Activated CD8-positive, alpha-beta memory T cell treated with anti-CD3 and anti-CD28 coated beads, Interleukin-2, amount 50 U/mL, for 24 hours (primary cell): ENCODE data around the gene GABRA5.
"Not testable (repeated sequence)": the region's sequence is repeated elsewhere in the genome, so short reads cannot be mapped to it uniquely, and the experiment has no call there.

Experiments
- DNase-seq: peaks from one replicate; pipeline ENCODE4 v3.0.0-alpha.2; 2020; ENCODE audit errors: extremely low read depth

Gene GABRA5

GRCh38 chr15:26866298-26867199 lies at the start of gene GABRA5:
GABRA5 (plus strand) TSS chr15:26867062; CDS start chr15:26869249, 2,187 bp downstream.
- DNase-seq, result no peak

- not testable (repeated sequence) for DNase-seq
These were observed 35.7 kb upstream of the GABRA5 start for GRCh38 chr15:26831191-26831590.

DNA sequence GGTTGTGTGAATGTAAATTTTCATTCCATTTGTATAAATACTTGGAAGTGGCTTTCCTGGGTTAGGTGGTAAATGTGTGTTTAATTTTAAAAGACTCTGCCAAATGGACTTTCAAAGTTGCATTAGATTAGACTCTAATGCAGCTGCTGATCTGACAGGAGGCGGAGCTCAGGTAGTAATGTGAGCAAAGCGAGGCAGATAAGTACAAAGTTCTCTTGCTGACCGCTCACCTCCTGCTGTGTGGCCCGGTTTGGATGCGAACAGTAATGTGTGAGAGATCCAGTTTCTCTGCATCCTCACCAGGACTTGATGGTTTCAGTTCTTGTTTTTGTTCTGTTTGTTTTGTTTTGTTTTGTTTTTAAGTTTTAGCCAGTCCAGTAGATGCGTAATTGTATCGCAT lies 34.9 kb upstream of the GABRA5 start:
- no peak for DNase-seq

DNA sequence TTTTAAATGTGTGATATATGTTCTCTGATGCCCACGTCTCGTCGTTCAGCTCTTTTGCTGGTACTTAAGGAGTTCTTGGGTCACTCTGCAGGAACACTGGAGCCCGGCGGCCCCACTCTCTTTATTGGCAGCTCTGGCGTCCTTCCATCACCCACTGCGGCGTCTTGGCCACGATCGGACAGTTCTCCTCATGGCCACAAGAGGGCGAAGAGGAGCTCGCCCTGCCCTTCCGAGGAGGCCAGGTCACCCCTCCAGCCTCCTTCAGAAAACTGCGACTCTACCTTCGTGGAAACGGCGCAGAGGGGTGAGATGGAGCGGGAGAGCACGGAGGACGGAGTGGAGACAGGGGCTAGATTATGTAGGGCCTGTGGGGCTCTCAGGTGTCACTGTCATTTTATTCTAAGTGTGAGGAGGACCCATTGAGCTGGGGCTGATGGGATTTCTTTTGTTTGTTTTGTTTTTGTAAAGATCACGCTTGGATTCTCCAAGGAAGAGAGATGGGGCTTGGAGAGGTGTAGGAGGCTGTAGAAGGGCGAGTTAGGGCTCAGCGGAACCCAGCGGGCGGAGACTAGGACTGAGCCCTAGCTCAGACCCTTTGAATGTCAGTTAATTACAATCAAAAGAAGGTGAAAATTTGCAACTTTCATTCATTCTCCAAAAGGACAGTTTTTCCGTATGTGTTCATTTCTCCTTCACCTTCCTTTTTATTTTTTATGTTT lies 28.0 kb upstream of the GABRA5 start:
- DNase-seq, result no peak

DNA sequence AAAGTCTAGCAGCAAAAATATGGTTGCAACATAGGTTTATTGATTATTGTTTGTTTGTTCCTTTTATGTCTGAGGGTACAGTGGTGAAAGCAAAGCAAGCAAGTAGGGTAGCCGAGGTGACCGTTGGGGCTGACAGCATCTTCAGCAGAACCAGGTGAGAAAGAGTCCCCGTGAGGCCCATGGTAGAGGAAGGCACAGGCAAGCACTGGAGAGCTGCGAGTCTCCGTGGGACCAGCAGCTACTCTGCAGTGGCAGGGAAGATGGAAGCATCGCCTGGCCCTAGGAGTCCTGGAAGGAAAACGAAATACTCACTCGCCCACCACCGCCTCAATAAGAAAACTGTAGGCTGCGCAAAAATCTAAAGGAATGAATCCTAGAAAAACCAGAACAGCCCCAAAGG lies 25.3 kb upstream of the GABRA5 start:
- no peak for DNase-seq

DNA sequence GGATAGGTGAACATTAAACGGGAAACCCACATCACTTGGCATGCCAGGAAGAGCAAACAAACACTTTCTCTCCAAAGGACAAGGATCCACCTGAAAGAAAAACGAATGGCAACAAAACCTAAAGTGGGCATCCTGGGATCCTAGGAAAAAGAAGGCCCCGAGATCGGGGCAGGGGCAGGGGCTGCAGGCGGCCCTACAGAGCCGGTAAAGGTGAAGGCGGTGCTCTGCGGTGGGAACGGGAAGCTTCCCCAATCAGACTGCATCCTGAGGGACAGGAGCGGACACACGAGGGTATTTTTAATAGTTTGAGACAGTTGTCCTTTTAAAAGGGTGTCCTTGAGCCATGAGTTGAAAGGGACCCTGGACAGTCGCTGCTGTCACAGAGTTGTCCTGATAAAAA lies 24.9 kb upstream of the GABRA5 start:
- DNase-seq, result no peak

DNA sequence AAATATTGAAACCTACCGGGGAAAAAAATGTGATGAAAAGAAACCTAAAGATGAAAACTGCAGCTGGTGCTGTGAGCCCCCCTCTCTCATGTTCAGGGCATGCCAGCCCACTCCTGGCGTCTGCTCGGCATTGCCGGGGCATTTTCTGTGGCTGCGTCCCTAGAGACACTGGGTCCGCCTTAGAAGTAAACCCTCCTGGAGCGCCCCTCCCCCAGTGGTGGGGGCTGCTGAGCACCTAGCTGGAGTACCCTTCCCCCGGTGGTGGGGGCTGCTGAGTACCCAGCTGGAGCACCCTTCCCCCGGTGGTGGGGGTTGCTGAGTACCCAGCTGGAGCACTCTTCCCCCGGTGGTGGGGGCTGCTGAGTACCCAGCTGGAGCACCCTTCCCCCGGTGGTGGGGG lies 24.5 kb upstream of the GABRA5 start:
- DNase-seq, result no peak

DNA sequence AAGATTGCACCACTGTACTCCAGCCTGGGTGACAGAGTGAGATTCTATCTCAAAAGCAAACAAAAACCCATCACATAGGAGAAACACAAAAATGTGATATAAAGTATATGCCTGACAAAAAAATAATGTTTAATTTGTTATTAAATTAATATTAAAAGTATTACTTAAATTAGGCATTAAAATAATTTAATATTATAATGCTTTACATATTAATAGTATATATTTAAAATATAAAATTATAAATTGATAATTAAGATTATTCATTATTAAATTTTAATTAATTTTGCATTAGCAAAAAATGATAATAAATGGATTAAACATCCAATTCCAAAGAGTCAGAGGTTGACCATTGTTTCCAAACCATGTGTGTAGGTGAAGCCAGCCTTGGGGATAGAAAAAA lies 22.0 kb upstream of the GABRA5 start:
- no peak for DNase-seq

DNA sequence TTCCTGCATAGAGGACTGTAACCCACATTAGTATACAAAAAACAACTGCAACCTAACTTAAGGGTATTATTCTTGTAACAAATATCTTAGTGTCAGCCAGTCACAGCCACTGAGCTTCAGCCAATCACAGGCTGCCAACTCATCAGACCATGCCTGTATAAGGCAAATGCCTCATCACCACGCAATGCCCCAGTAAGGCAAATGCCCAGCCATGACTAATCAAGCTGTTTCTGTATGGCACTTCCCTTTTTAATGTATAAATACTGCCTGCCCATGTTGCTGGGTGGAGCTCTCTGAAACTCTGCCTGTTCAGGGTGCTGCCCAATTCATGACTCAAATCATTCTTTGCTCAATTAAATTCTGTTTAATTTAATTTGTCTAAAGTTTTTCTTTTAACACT lies 18.4 kb upstream of the GABRA5 start:
- DNase-seq, result no peak

GRCh38 chr15:26850161-26850560 lies 16.7 kb upstream of the GABRA5 start:
- DNase-seq, result no peak

DNA sequence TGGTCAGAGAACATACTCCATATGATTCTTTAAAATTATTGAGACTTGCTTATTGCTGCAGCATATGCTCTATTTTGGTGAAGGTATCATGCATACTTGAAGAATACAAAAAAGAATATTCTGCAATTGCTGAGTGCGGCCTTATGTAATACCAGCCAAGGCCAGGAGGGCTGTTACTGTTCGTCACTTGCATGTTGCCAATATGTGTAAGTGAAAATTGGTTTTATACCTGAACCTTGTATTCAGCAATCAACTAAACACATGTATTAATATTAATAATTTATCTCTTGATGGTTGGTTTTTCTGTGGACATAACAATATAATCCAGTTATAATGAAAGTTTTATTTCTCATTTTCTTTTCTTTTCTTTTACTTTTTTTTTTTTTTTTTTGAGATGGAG lies 13.9 kb upstream of the GABRA5 start:
- DNase-seq, result no peak

- no peak for DNase-seq
These were observed 12.4 kb upstream of the GABRA5 start for GRCh38 chr15:26854435-26854834.

GRCh38 chr15:26864664-26865191 lies 2.1 kb upstream of the GABRA5 start:
- DNase-seq, result no peak

GRCh38 chr15:26867200-26868007 lies 542 bp downstream of the GABRA5 start:
- no peak for DNase-seq

GRCh38 chr15:26868029-26868685 lies 1.3 kb downstream of the GABRA5 start:
- no peak for DNase-seq

DNA sequence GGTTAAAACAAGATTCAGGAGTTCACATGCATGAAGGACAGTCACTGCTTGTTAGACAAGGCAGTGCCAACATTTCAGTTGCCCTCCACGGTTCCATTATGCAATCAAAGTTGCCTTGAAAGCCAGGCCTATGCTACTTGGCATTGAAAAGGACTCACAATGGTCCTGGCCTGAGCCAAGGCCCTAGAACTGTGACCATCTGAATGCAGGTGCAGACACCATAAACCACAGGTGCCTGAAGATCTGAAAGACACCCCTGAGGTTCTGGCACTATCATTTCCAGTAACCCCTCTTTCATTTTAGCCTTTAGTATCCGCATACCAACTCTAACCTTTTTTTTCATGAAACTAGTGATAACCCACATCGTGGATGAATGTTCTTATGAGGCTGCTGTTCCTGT lies 2.8 kb downstream of the GABRA5 start:
- no peak for DNase-seq

- no peak for DNase-seq
These were observed 3.5 kb downstream of the GABRA5 start for GRCh38 chr15:26870346-26870745.

- no peak for DNase-seq
These were observed 5.3 kb downstream of the GABRA5 start for GRCh38 chr15:26872206-26872605.

DNA sequence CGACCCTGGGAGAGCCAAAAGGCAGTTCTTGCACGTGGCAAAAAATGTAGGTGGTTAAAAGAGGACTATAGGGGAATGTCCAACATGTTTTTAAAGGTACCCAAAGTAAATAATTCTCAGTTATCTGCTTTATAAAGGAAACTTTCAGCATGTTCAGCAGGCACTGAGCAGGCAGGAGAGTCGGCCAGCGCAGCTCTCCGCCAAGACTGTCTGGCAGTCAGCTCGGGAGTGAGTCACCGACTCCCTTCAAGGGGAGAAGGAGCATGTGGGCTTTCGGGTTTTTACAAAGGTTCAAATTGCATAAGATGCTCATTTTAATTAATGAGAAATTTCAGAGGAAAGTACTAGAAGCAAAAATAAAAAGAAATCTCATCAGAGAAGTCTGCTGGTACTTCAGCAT lies 7.0 kb downstream of the GABRA5 start:
- DNase-seq, result no peak

- no peak for DNase-seq
These were observed 8.1 kb downstream of the GABRA5 start for GRCh38 chr15:26874774-26875475.

GRCh38 chr15:26875476-26875850 lies 8.6 kb downstream of the GABRA5 start:
- no peak for DNase-seq
